ENCODE measurements around the gene EPS8L2. TPM values are rescaled to one million over a fixed set of nuclear protein-coding genes. Genes with fewer than 3 reads are reported as not detected.

Gene EPS8L2
- total RNA-seq, 1 experiment from 2014 or later, result 92.8 TPM

GRCh38 chr11:773425-773824 is 67.4 kb downstream of the EPS8L2 start:
- Histone ChIP-seq H4K91ac (ENCODE audit: insufficient read length, low read depth, low read length) (no peak overlapping the region), H3K18ac (ENCODE audit: insufficient read length, low read depth, low read length) (no peak overlapping the region), H3K56ac (ENCODE audit: insufficient read length, low read depth, low read length) (no peak overlapping the region), H4K8ac (replicated peaks; ENCODE audit: insufficient read length, low read depth, low read length) (no peak overlapping the region), H2BK120ac (ENCODE audit: low read depth, low read length, poor library complexity, severe bottlenecking) (no peak overlapping the region), H3K79me2 (ENCODE audit: insufficient read depth, low read length) (peaks cover 4% of the 10 kb centered on the region; the same call in 1 of the 2 replicates), H3K23ac (ENCODE audit: insufficient read length, low read depth, low read length) (no peak overlapping the region), H2BK12ac (ENCODE audit: insufficient read length, low read depth, low read length) (no peak overlapping the region), H3K27me3 (ENCODE audit: insufficient read depth, low read length) (no peaks in the 10 kb centered on the region), H4K5ac (ENCODE audit: insufficient read length, low read depth, low read length) (no peak overlapping the region), H3K9me3 (ENCODE audit: control insufficient read depth, low read depth, low read length) (no peaks in the 10 kb centered on the region), H2BK15ac (ENCODE audit: low read depth, low read length) (no peak overlapping the region), H3K23me2 (ENCODE audit: insufficient read length, low read depth, low read length, poor library complexity, severe bottlenecking) (peaks cover 13% of the 10 kb centered on the region), H2AK5ac (ENCODE audit: insufficient read length, low read length) (no peak overlapping the region), H3K79me1 (ENCODE audit: insufficient read depth, low read depth, low read length, poor library complexity, severe bottlenecking) (peaks cover 12% of the 10 kb centered on the region), H2AFZ (ENCODE audit: low read length) (no peak overlapping the region), H3K4me1 (ENCODE audit: insufficient read depth, low read length) (no peaks in the 10 kb centered on the region; the same call in 1 of the 2 replicates), H2BK5ac (ENCODE audit: insufficient read length, low read length) (no peak overlapping the region), H3T11ph (ENCODE audit: low read length) (no peak overlapping the region), H3K14ac (ENCODE audit: insufficient read depth, low read length) (no peak overlapping the region), H3K27ac (ENCODE audit: insufficient read length, low read depth, low read length) (no peak overlapping the region), H4K20me1 (ENCODE audit: control insufficient read depth, insufficient read depth, insufficient read length) (no peaks in the 10 kb centered on the region), H3K4me2 (ENCODE audit: insufficient read depth, insufficient read length, low read length) (no peak overlapping the region), H2BK20ac (ENCODE audit: low read depth, low read length, poor library complexity, severe bottlenecking) (no peak overlapping the region), H3K4ac (ENCODE audit: low read depth, low read length) (no peak overlapping the region), H3K9ac (ENCODE audit: extremely low read depth, insufficient read length, low read length) (no peak overlapping the region)
- TF ChIP-seq CTCF (conservative IDR thresholded peaks at IDR 0.05), result no peak
- no CpG with 5 or more reads among the region's 5 CpGs for WGBS (ENCODE audit: extremely low coverage, insufficient read length, low lambda C conversion rate)
- Mint-ChIP-seq H3K27ac (peak overlapping the region in 1 of 3 experiments; percentile 31; a peak in 2 of 7 replicates), H3K4me3 (no peak overlapping the region; a peak in 1 of 5 replicates), H3K9me3 (no peaks in the 10 kb centered on the region), H3K36me3 (ENCODE audit: insufficient read depth in 1 of 3, low read depth in 3 of 3) (peaks cover 2 to 24% (median 18%) of the 10 kb centered on the region in 3 experiments; a peak in 6 of 7 replicates), H3K27me3 (ENCODE audit: low read depth) (no peaks in the 10 kb centered on the region), H3K4me1 (peaks cover 10 to 14% of the 10 kb centered on the region in 2 experiments)
- no peak for DNase-seq
